ENCODE results near the gene AIFM2. TPM values are rescaled to one million over a fixed set of nuclear protein-coding genes. Genes with fewer than 3 reads are reported as not detected.
A peak's percentile ranks its signal among the peaks of the same experiment; 100 is the strongest.

AIFM2 gene
- total and polyA plus RNA-seq, 4 experiments from 2014 or later: 0.68 to 5.8 (median 3.7) TPM

DNA sequence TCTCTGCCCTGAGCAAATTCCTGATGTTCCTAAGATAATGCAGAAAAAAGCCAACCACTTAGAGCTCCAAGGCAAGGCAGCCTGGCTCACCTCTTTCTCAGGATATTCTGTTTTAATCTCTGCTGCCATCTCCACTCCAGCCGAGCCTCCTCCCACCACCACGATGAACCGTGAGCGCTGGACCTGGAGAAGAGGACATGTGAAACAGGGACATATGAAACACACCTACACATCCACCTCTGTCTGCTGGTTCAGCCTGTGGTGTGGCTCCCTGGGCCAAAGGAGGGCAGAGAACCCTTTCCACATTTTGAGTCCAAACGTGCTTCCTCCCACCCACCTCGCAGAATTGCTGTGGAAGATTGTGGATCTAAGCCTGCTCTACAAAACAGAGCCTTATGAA is 12.2 kb downstream of the AIFM2 start:
- Mint-ChIP-seq H3K4me3 (no peak overlapping the region), H3K4me1 (peaks cover 0 to 7% (median 3%) of the 10 kb centered on the region in 4 donors), H3K9me3 (no peaks in the 10 kb centered on the region), H3K27ac (no peak overlapping the region), H3K27me3 (no peaks in the 10 kb centered on the region), H3K36me3 (peaks cover 0 to 6% of the 10 kb centered on the region in 2 donors)
- no peaks in the 10 kb centered on the region for H3K27me3 ChIP-seq (ENCODE audit: insufficient read depth, low read length)
- intact Hi-C loops (cut with micrococcal nuclease): no loop called here
- no peak overlapping the region for H3K4me3 ChIP-seq (ENCODE audit: low read length in 2 of 2)
- ChIA-PET POLR2A (ENCODE audit: partially characterized antibody) (no interaction called here), CTCF (ENCODE audit: partially characterized antibody) (interaction anchor here (1.2 to 6.9 kb wide), 2 partner anchors 10 to 25 kb away, joined by 3 to 153 read pairs; partner anchors contain the start of gene TYSND1)
- peaks cover 5% of the 10 kb centered on the region for H3K4me1 ChIP-seq (ENCODE audit: insufficient read depth, low read length)
- DNase-seq: no peak
- no peaks in the 10 kb centered on the region for H3K9me3 ChIP-seq (ENCODE audit: control insufficient read depth in 1 of 2, low read length in 2 of 2)
- no peaks in the 10 kb centered on the region for H3K36me3 ChIP-seq (ENCODE audit: insufficient read depth, low read length)
- no peak overlapping the region for H3K27ac ChIP-seq (ENCODE audit: low read depth, low read length)

DNA sequence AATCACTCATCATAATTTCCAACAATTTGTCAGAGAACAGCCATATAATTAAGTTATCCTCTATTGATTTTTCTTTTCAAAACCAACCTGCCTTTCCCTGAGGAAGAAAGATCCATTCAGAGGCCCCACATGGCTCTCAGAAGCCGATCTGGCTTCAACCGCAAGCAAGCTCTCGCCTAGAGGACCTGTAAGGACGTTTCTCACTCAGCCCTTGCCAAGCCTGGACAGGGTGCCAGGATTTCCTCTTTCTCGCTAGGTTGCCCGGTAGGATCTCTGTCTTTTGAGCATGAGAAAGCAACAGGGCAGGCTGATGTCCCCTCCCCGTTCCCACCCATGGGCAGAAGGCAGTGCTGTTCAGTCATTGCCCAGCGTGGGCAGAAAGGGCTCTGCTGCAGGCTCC is 13.0 kb downstream of the AIFM2 start:
- Histone ChIP-seq H3K4me1 (ENCODE audit: insufficient read depth, low read length) (peaks cover 5% of the 10 kb centered on the region), H3K36me3 (ENCODE audit: insufficient read depth, low read length) (no peaks in the 10 kb centered on the region), H3K4me3 (ENCODE audit: low read length in 2 of 2) (no peak overlapping the region), H3K9me3 (ENCODE audit: control insufficient read depth in 1 of 2, low read length in 2 of 2) (no peaks in the 10 kb centered on the region), H3K27me3 (ENCODE audit: insufficient read depth, low read length) (no peaks in the 10 kb centered on the region), H3K27ac (ENCODE audit: low read depth, low read length) (no peak overlapping the region)
- no peaks in the 10 kb centered on the region for H3K27me3 Mint-ChIP-seq
- ChIA-PET CTCF (ENCODE audit: partially characterized antibody) (interaction anchor here (1.2 to 6.9 kb wide), 3 partner anchors 10 to 26 kb away, joined by 3 to 153 read pairs (median 4); partner anchors contain the start of gene TYSND1), POLR2A (ENCODE audit: partially characterized antibody) (no interaction called here)
- H3K27ac Mint-ChIP-seq: no peak overlapping the region
- DNase-seq: no peak
- intact Hi-C loops (cut with micrococcal nuclease): no loop called here
- peaks cover 0 to 6% of the 10 kb centered on the region in 2 donors for H3K36me3 Mint-ChIP-seq
- no peaks in the 10 kb centered on the region for H3K9me3 Mint-ChIP-seq
- H3K4me1 Mint-ChIP-seq: peaks cover 0 to 7% (median 3%) of the 10 kb centered on the region in 4 donors
- H3K4me3 Mint-ChIP-seq: no peak overlapping the region

DNA sequence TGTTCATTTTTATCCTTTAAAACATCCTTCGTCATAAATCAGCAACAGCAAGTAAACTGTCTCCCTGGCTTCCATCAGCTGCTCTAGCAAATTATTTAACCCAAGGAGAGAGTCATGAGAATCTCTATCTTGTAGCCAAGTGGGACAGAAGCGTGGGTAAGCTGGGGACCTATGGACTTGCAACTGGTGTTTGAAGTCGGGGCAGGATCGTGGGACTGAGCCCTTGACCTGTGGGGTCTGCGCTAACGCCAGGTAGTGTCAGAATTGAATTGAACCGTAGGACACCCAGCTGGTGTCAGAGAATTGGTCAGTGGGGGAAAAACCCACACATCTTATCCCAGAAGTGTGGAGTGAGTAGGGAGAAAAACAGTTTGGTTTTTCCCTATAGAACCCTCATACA is 13.4 kb downstream of the AIFM2 start:
- no peak overlapping the region for H3K4me3 ChIP-seq (ENCODE audit: low read length in 2 of 2)
- no peak for DNase-seq
- no peak overlapping the region for H3K27ac ChIP-seq (ENCODE audit: low read depth, low read length)
- no peak overlapping the region for H3K4me3 Mint-ChIP-seq
- H3K27me3 Mint-ChIP-seq: no peaks in the 10 kb centered on the region
- H3K36me3 Mint-ChIP-seq: peaks cover 0 to 6% of the 10 kb centered on the region in 2 donors
- H3K27me3 ChIP-seq (ENCODE audit: insufficient read depth, low read length): no peaks in the 10 kb centered on the region
- no peaks in the 10 kb centered on the region for H3K9me3 Mint-ChIP-seq
- no peaks in the 10 kb centered on the region for H3K36me3 ChIP-seq (ENCODE audit: insufficient read depth, low read length)
- peaks cover 5% of the 10 kb centered on the region for H3K4me1 ChIP-seq (ENCODE audit: insufficient read depth, low read length)
- H3K4me1 Mint-ChIP-seq: peaks cover 0 to 7% (median 3%) of the 10 kb centered on the region in 4 donors
- H3K9me3 ChIP-seq (ENCODE audit: control insufficient read depth in 1 of 2, low read length in 2 of 2): no peaks in the 10 kb centered on the region
- CTCF ChIA-PET (ENCODE audit: partially characterized antibody): interaction anchor here (1.0 to 6.9 kb wide), 10 partner anchors 9 to 246 kb away, joined by 3 to 153 read pairs (median 20); partner anchors contain the start of gene TYSND1
- POLR2A ChIA-PET (ENCODE audit: partially characterized antibody): no interaction called here
- H3K27ac Mint-ChIP-seq: no peak overlapping the region
- intact Hi-C loops (cut with micrococcal nuclease): no loop called here

DNA sequence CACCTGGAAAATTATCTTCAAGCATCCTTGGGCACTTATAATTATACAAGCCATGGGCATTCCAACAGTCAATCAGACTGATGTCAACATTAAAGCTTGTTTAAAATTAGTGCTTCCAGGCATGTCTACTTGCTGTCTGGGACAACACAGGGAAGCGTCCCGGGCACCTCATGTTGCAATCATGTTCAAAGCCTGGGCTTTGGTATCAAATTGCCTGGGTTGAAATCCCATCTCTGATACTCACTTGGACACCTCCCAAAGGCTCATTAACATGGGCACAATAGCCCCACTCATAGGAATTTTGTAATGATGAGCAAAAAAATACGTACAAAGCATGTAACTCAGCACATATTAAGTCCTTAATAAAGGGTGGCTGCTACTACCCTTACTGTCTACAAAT is 14.4 kb downstream of the AIFM2 start:
- H3K9me3 ChIP-seq (ENCODE audit: control insufficient read depth in 1 of 2, low read length in 2 of 2): no peaks in the 10 kb centered on the region
- no peaks in the 10 kb centered on the region for H3K36me3 ChIP-seq (ENCODE audit: insufficient read depth, low read length)
- Mint-ChIP-seq H3K9me3 (no peaks in the 10 kb centered on the region), H3K4me3 (no peak overlapping the region), H3K27ac (no peak overlapping the region), H3K36me3 (peaks cover 7 to 14% of the 10 kb centered on the region in 2 donors), H3K4me1 (peaks cover 0 to 7% (median 3%) of the 10 kb centered on the region in 4 donors), H3K27me3 (no peaks in the 10 kb centered on the region)
- no peak overlapping the region for H3K27ac ChIP-seq (ENCODE audit: low read depth, low read length)
- ChIA-PET CTCF (ENCODE audit: partially characterized antibody) (interaction anchor here (0.6 to 6.9 kb wide), 13 partner anchors 8 to 411 kb away, joined by 3 to 153 read pairs (median 5); partner anchors contain the start of gene TYSND1), POLR2A (ENCODE audit: partially characterized antibody) (no interaction called here)
- no peak overlapping the region for H3K4me3 ChIP-seq (ENCODE audit: low read length in 2 of 2)
- no peak for DNase-seq
- no peaks in the 10 kb centered on the region for H3K27me3 ChIP-seq (ENCODE audit: insufficient read depth, low read length)
- intact Hi-C loops (cut with micrococcal nuclease): no loop called here
- H3K4me1 ChIP-seq (ENCODE audit: insufficient read depth, low read length): peaks cover 5% of the 10 kb centered on the region

DNA sequence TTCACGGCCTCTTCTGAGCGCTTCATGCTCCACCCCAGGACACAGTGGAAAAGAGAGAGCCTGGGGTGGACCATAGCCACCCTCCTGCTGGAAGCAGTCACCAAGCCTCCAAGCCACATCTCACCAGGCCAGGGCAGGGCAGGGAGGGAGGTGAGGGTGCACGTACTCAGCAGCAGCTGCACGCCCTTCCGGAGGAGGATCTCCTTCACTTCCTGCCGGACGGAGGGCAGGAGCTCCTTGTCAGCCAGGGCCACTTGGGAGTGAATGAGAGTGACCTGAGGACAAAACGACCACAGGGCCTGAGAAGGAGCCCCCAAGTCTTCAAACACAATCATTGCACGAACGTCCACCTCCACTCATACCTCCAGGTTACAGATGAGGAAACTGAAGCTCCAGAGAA is 15.0 kb downstream of the AIFM2 start:
- CTCF ChIA-PET (ENCODE audit: partially characterized antibody): interaction anchor here (0.6 to 6.9 kb wide), 13 partner anchors 9 to 411 kb away, joined by 3 to 153 read pairs (median 5); partner anchors contain the start of gene TYSND1
- H3K27me3 ChIP-seq (ENCODE audit: insufficient read depth, low read length): no peaks in the 10 kb centered on the region
- no peaks in the 10 kb centered on the region for H3K9me3 ChIP-seq (ENCODE audit: control insufficient read depth in 1 of 2, low read length in 2 of 2)
- peaks cover 11 to 18% of the 10 kb centered on the region in 2 donors for H3K36me3 Mint-ChIP-seq
- H3K27ac ChIP-seq (ENCODE audit: low read depth, low read length): no peak overlapping the region
- H3K4me1 ChIP-seq (ENCODE audit: insufficient read depth, low read length): peaks cover 5% of the 10 kb centered on the region
- POLR2A ChIA-PET (ENCODE audit: partially characterized antibody): no interaction called here
- no peak for DNase-seq
- H3K4me1 Mint-ChIP-seq: peaks cover 0 to 7% (median 3%) of the 10 kb centered on the region in 4 donors
- no peaks in the 10 kb centered on the region for H3K9me3 Mint-ChIP-seq
- H3K36me3 ChIP-seq (ENCODE audit: insufficient read depth, low read length): no peaks in the 10 kb centered on the region
- H3K4me3 ChIP-seq (ENCODE audit: low read length in 2 of 2): no peak overlapping the region
- no peaks in the 10 kb centered on the region for H3K27me3 Mint-ChIP-seq
- H3K27ac Mint-ChIP-seq: no peak overlapping the region
- intact Hi-C loops (cut with micrococcal nuclease): no loop called here
- no peak overlapping the region for H3K4me3 Mint-ChIP-seq

DNA sequence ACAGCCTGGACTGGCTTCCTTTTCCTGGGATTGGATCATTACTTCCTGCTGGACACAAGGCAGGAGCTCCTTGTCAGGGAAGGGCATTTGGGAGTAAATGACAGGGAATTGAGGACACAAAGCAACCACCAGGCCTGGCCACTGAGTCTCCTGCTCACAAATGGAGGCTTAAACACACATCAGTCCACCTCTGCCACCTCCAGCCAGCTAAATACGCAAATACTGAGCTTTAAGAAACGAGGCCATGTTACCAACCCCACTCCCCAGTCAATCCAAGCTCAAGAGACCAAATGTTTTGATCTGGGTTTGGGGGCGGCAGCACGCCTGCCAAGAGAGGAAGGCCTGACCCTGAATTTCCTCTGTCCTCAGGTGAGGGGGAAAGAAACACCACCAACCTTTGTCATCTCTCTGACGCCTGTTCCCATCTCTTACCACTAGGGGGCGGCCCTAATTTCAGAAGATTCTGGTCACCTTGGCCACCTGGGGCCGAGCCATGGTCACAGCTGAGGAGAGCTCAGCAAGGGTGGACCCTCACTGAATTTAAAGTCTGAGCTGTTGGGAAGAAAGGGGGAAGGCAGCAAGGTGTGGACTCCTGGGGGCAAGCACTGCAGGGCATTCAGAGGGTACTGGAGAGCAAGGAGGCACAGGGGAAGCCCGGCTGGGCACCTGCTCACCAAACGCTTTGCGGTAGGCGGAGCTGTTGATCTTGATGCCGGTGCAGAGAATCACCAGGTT is 16.5 kb downstream of the AIFM2 start:
- Mint-ChIP-seq H3K27me3 (no peaks in the 10 kb centered on the region), H3K27ac (peak overlapping the region in 1 of 7 donors; percentile 74), H3K9me3 (no peaks in the 10 kb centered on the region), H3K36me3 (peaks cover 20 to 23% of the 10 kb centered on the region in 2 donors), H3K4me3 (peak overlapping the region in 1 of 8 donors; percentile 49), H3K4me1 (peaks cover 0 to 7% (median 4%) of the 10 kb centered on the region in 4 donors)
- H3K36me3 ChIP-seq (ENCODE audit: insufficient read depth, low read length): peaks cover 3% of the 10 kb centered on the region
- DNase-seq: peak; percentile 49 to 57 (median 55)
- ChIA-PET POLR2A (ENCODE audit: partially characterized antibody) (interaction anchor here (1.9 to 2.4 kb wide), 2 partner anchors 23 to 30 kb away, joined by 16 to 18 read pairs; partner anchors contain the start of gene TYSND1), CTCF (ENCODE audit: partially characterized antibody) (interaction anchor here (0.6 to 6.9 kb wide), 41 partner anchors 9 to 288 kb away, joined by 3 to 153 read pairs (median 5); partner anchors contain the start of genes EIF4EBP2 and TYSND1)
- H3K4me3 ChIP-seq (ENCODE audit: low read length in 2 of 2): no peak overlapping the region
- H3K27ac ChIP-seq (ENCODE audit: low read depth, low read length): no peak overlapping the region
- intact Hi-C loops (cut with micrococcal nuclease): loop anchor here (1.0 kb wide), 3 partner anchors 29 to 248 kb away; no protein-coding TSS in a partner anchor
- H3K9me3 ChIP-seq (ENCODE audit: control insufficient read depth in 1 of 2, low read length in 2 of 2): no peaks in the 10 kb centered on the region
- H3K27me3 ChIP-seq (ENCODE audit: insufficient read depth, low read length): no peaks in the 10 kb centered on the region
- peaks cover 5% of the 10 kb centered on the region for H3K4me1 ChIP-seq (ENCODE audit: insufficient read depth, low read length)

DNA sequence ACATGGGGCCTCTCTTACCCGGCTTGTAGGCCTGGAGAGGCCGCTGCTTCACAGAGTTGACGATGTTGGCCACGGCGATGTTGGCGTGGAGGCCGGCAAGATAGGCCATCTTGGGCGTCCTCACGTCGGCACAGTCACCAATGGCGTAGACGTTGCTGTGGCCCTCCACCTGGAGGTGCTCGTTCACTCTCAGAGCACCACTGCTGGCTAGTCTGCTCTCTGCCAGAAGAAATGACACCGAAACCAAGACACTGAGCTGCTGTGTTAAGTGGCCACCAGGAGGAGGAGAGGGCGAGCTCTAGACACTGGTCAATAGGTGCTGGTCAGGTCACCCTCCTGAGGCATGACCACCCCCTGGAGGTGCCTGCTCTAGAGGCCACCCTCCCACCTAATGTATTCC is 17.7 kb downstream of the AIFM2 start:
- no peak overlapping the region for H3K4me3 Mint-ChIP-seq
- H3K27me3 Mint-ChIP-seq: no peaks in the 10 kb centered on the region
- H3K27ac Mint-ChIP-seq: no peak overlapping the region
- ChIA-PET POLR2A (ENCODE audit: partially characterized antibody) (interaction anchor here (2.4 kb wide), 1 partner anchor 31 kb away, joined by 16 read pairs; the partner anchor contains the start of gene TYSND1), CTCF (ENCODE audit: partially characterized antibody) (interaction anchor here (0.6 to 6.9 kb wide), 16 partner anchors 9 to 762 kb away, joined by 3 to 153 read pairs (median 13); partner anchors contain the start of gene TYSND1)
- H3K4me1 Mint-ChIP-seq: peaks cover 0 to 7% (median 4%) of the 10 kb centered on the region in 4 donors
- no peaks in the 10 kb centered on the region for H3K9me3 Mint-ChIP-seq
- intact Hi-C loops (cut with micrococcal nuclease): no loop called here
- Histone ChIP-seq H3K4me3 (ENCODE audit: low read length in 2 of 2) (no peak overlapping the region), H3K27me3 (ENCODE audit: insufficient read depth, low read length) (no peaks in the 10 kb centered on the region), H3K9me3 (ENCODE audit: control insufficient read depth in 1 of 2, low read length in 2 of 2) (no peaks in the 10 kb centered on the region), H3K36me3 (ENCODE audit: insufficient read depth, low read length) (peaks cover 7% of the 10 kb centered on the region), H3K4me1 (ENCODE audit: insufficient read depth, low read length) (peaks cover 5% of the 10 kb centered on the region), H3K27ac (ENCODE audit: low read depth, low read length) (no peak overlapping the region)
- DNase-seq: no peak
- H3K36me3 Mint-ChIP-seq: peaks cover 20 to 22% of the 10 kb centered on the region in 2 donors

Data from CD4-positive, alpha-beta memory T cell (primary cell).